ENCODE data around the gene RIMS1. TPM values are rescaled to one million over a fixed set of nuclear protein-coding genes. Genes with fewer than 3 reads are reported as not detected.

Gene RIMS1
- total and polyA plus RNA-seq, 2 donors (not counting 1 experiment from before 2014, with no cell fraction given), result not detected

- H3K27ac Mint-ChIP-seq, result no peak overlapping the region
- POLR2A ChIA-PET, result no interaction called here
These were observed 531.4 kb downstream of the RIMS1 start for GRCh38 chr6:72417759-72418158.

GRCh38 chr6:72418495-72418894 lies 532.1 kb downstream of the RIMS1 start:
- DNase-seq, result no peak
- Mint-ChIP-seq H3K27me3 (peaks cover 19% of the 10 kb centered on the region), H3K9me3 (ENCODE audit: insufficient read depth) (no peaks in the 10 kb centered on the region), H3K4me1 (no peaks in the 10 kb centered on the region), H3K4me3 (no peak overlapping the region), H3K27ac (no peak overlapping the region)
- Histone ChIP-seq H3K4me2 (replicated peaks; ENCODE audit: low read depth, low read length, poor library complexity, severe bottlenecking) (no peak overlapping the region), H3K27me3 (replicated peaks in 1 of 4; ENCODE audit: control extremely low read depth in 1 of 4, control insufficient read depth in 3 of 4, insufficient read depth in 4 of 4, low read length in 3 of 4) (peaks cover 0 to 4% (median 1%) of the 10 kb centered on the region in 4 experiments), H4K20me1 (ENCODE audit: control insufficient read depth, insufficient read depth, low read length, poor library complexity, severe bottlenecking) (no peaks in the 10 kb centered on the region), H3K4me3 (ENCODE audit: control extremely low read depth in 1 of 5, extremely low read depth in 1 of 5, insufficient read depth in 1 of 5, low read depth in 2 of 5, low read length in 4 of 5) (no peak overlapping the region), H3K4me1 (ENCODE audit: control insufficient read depth in 2 of 2, insufficient read depth in 2 of 2, low read length in 2 of 2) (no peaks in the 10 kb centered on the region), H3K27ac (ENCODE audit: low read length in 2 of 2) (no peak overlapping the region), H3K79me2 (ENCODE audit: control insufficient read depth, insufficient read depth, low read length) (no peaks in the 10 kb centered on the region), H2AFZ (ENCODE audit: insufficient read depth, low read depth, low read length, poor library complexity, severe bottlenecking) (no peak overlapping the region), H3K9me3 (ENCODE audit: control extremely low read depth in 1 of 3, control insufficient read depth in 2 of 3, insufficient read depth in 1 of 3, low read length in 2 of 3) (no peaks in the 10 kb centered on the region), H3K9ac (ENCODE audit: low read length) (no peak overlapping the region), H3K36me3 (replicated peaks in 1 of 2; ENCODE audit: control extremely low read depth in 1 of 2, control insufficient read depth in 1 of 2, extremely low read depth in 1 of 2, insufficient read depth in 2 of 2, low read length in 1 of 2) (no peaks in the 10 kb centered on the region)
- TF ChIP-seq CTCF (IDR thresholded peaks at IDR 0.05) (no peak), EZH2 (IDR thresholded peaks at IDR 0.05; ENCODE audit: borderline replicate concordance, insufficient read depth, low read depth, low read length, poor library complexity, severe bottlenecking) (no peak)
- ChIA-PET CTCF (interaction anchor here (1.9 to 10.6 kb wide), 2 partner anchors 10 to 713 kb away, joined by 5 to 220 read pairs; no protein-coding TSS in a partner anchor), POLR2A (no interaction called here)
- intact Hi-C loops (cut with micrococcal nuclease), result no loop called here
- 94% methylated on average over 5 of the region's 5 CpGs for WGBS (ENCODE audit: insufficient coverage)
- ATAC-seq (ENCODE audit: low read depth), result no peak

More at GRCh38 chr6:72417759-72418158, 531.4 kb downstream of the RIMS1 start:
- Mint-ChIP-seq H3K4me3 (no peak overlapping the region), H3K27me3 (peaks cover 19% of the 10 kb centered on the region), H3K4me1 (no peaks in the 10 kb centered on the region), H3K9me3 (ENCODE audit: insufficient read depth) (no peaks in the 10 kb centered on the region)
- no peak overlapping the region for H3K4me3 ChIP-seq (ENCODE audit: control extremely low read depth in 1 of 5, extremely low read depth in 1 of 5, insufficient read depth in 1 of 5, low read depth in 2 of 5, low read length in 4 of 5)
- ATAC-seq (ENCODE audit: low read depth) (no peak), DNase-seq (no peak)
- no peak overlapping the region for H3K9ac ChIP-seq (ENCODE audit: low read length)
- no peaks in the 10 kb centered on the region for H3K36me3 ChIP-seq (replicated peaks in 1 of 2; ENCODE audit: control extremely low read depth in 1 of 2, control insufficient read depth in 1 of 2, extremely low read depth in 1 of 2, insufficient read depth in 2 of 2, low read length in 1 of 2)
- no peak overlapping the region for H3K27ac ChIP-seq (ENCODE audit: low read length in 2 of 2)
- WGBS (ENCODE audit: insufficient coverage), result 92% methylated on average over 2 of the region's 3 CpGs
- no peaks in the 10 kb centered on the region for H3K9me3 ChIP-seq (ENCODE audit: control extremely low read depth in 1 of 3, control insufficient read depth in 2 of 3, insufficient read depth in 1 of 3, low read length in 2 of 3)
- H2AFZ ChIP-seq (ENCODE audit: insufficient read depth, low read depth, low read length, poor library complexity, severe bottlenecking), result no peak overlapping the region
- H3K4me1 ChIP-seq (ENCODE audit: control insufficient read depth in 2 of 2, insufficient read depth in 2 of 2, low read length in 2 of 2), result no peaks in the 10 kb centered on the region
- peaks cover 0 to 4% (median 1%) of the 10 kb centered on the region in 4 experiments for H3K27me3 ChIP-seq (replicated peaks in 1 of 4; ENCODE audit: control extremely low read depth in 1 of 4, control insufficient read depth in 3 of 4, insufficient read depth in 4 of 4, low read length in 3 of 4)
- no peaks in the 10 kb centered on the region for H4K20me1 ChIP-seq (ENCODE audit: control insufficient read depth, insufficient read depth, low read length, poor library complexity, severe bottlenecking)
- TF ChIP-seq EZH2 (IDR thresholded peaks at IDR 0.05; ENCODE audit: borderline replicate concordance, insufficient read depth, low read depth, low read length, poor library complexity, severe bottlenecking) (no peak), CTCF (IDR thresholded peaks at IDR 0.05) (no peak)
- intact Hi-C loops (cut with micrococcal nuclease), result no loop called here
- no peaks in the 10 kb centered on the region for H3K79me2 ChIP-seq (ENCODE audit: control insufficient read depth, insufficient read depth, low read length)
- no peak overlapping the region for H3K4me2 ChIP-seq (replicated peaks; ENCODE audit: low read depth, low read length, poor library complexity, severe bottlenecking)
- CTCF ChIA-PET, result interaction anchor here (0.8 to 10.6 kb wide), 4 partner anchors 9 to 713 kb away, joined by 3 to 220 read pairs (median 6); no protein-coding TSS in a partner anchor

Measured in B cell (primary cell).